H1 (cell line): ENCODE measurements around the gene CDC123. TPM values are rescaled to one million over a fixed set of nuclear protein-coding genes. Genes with fewer than 3 reads are reported as not detected.

ENCODE experiments used
- MAFK ChIP-seq: IDR thresholded peaks from 2 replicates; pipeline ENCODE4 v1.6.1; 2012; ENCODE audit warnings: low read depth, mild to moderate bottlenecking, improper control_type of control experiment, low read length
- polyA plus RNA-seq, 7 experiments: library from polyadenylated mRNA; depleted of rRNA in 3 of 7; stranded (reverse) in 5 of 7; unstranded in 2 of 7; fragments of >200 nt in 5 of 7; fragments of 200-250 nt in 2 of 7; gene quantifications; 1 replicate in 5 of 7; 2 replicates in 1 of 7; 4 replicates in 1 of 7; pipeline versions ENCODE4 v1.2.1 to v1.2.3, GENCODE V29; 2011 to 2013; ENCODE audit warnings: missing spikeins in 2 of 7, mixed read lengths in 2 of 7
- total RNA-seq: library from RNA; stranded (reverse); fragmentation: NEBNext Ultra II Directional; extraction: Animal tissue kit (Norgen Biotek cat#: 25700); gene quantifications from 2 replicates; pipeline ENCODE4 v1.2.1, GENCODE V29; 2021

The CDC123 gene
- total and polyA plus RNA-seq, 2 of the 8 experiments (the other 6 are each of a cell fraction or from before 2014, with no cell fraction given) = 115 to 202 TPM

GRCh38 chr10:12235796-12236195 is 39.8 kb downstream of the CDC123 start (continued):
- TF ChIP-seq MAFK = no peak
